ENCODE measurements around the gene GRIN1.
"Not testable (repeated sequence)": the region's sequence is repeated elsewhere in the genome, so short reads cannot be mapped to it uniquely, and the experiment has no call there.

GRIN1 gene

DNA sequence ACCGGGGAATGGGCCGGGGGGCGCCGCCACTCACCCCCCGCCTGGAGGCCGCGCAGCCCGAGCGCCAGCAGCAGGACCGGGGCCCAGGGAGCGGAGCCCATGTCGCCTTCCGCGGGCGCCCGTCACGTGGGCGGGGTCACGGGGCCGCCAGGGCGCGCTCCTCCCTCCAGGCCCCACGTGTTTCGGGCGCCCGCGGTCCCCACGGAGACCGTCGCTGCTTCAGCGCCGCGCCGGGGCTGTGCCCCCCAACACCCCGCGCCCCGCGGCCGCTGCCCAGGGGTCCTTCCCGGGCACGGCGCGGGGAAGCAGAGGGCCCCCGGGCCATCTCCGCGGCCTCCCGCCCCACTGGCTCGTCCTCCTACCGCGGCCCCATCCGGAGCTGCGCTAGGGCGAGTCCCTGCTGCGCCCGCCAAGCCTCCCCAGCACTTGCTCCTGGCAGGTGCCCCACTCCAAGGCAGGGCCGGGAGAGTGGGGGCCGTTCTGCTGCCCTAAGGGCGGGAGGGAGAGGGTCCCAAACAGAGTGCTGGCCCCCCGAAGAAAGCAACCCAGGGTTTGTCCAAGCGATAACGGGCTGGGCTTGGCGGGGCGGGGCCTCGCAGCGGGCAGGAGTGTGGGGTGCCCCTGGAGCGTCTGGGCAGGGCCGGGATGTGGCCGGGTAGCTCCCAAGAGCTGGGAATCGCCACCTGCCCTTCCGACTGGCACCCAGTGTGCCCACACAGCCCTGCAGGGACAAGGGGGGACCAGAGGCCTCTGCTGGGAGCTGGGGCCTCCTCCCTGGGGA, 24.2 kb upstream of the GRIN1 start, which contains the start of gene DPP7:
Gene DPP7, minus strand, starts transcription at position 121 of the 781 bp plus-strand sequence. Its CDS starts 20 bp downstream, at position 101.
- peak within 1 kb of the TSS; percentile 81 for H3K9ac ChIP-seq (ENCODE audit: insufficient read length)
- no peaks in the 10 kb centered on the region for H3K9me3 ChIP-seq (ENCODE audit: low read depth, low read length)
- peak within 1 kb of the TSS; percentile 87 for H3K4me3 ChIP-seq
- peak; percentile 29; the same call in 1 of the 2 replicates for TF ChIP-seq POLR2AphosphoS5 (IDR thresholded peaks at IDR 0.05; ENCODE audit: borderline replicate concordance, low read depth, low read length)
- TF ChIP-seq EZH2 (IDR thresholded peaks at IDR 0.05) = no peak
- DNase-seq (ENCODE audit: low read depth, low spot score) = no peak
- H3K36me3 ChIP-seq (ENCODE audit: insufficient read depth, low read length) = peaks cover 9% of the 10 kb centered on the region; the same call in 1 of the 2 replicates
- no peak within 1 kb of the TSS for H3K27ac ChIP-seq

GRCh38 chr9:137115394-137116026, 23.4 kb upstream of the GRIN1 start:
- Histone ChIP-seq H3K9ac (ENCODE audit: insufficient read length) (peak overlapping the region; percentile 81), H3K27ac (no peak overlapping the region)

DNA sequence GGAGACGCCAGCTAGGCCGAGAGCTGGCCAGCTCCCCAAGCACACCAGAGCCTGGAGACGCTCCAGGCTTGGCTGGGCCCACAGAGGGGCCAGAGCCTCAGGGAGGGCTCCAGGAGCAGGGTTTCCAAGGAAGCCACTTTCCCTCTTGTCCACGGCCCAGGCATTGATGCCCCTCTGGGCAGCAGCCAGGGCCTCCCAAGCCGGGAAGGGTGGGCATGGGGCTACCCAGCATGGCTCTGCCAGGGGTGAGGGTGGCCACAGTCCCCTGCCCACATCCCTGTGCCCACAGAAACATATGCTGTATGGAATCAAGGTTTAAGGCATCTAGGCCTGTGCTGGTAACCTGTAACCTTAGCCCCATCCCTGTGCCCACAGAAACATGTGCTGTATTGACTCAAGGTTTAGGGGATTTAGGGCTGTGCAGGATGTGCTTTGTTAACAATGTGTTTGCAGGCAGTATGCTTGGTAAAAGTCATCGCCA, 22.9 kb upstream of the GRIN1 start:
- no peak overlapping the region for H3K4me3 ChIP-seq
- no peaks in the 10 kb centered on the region for H3K9me3 ChIP-seq (ENCODE audit: low read depth, low read length)
- TF ChIP-seq EZH2 (IDR thresholded peaks at IDR 0.05) (no peak), FOXP2 (optimal IDR thresholded peaks at IDR 0.05; ENCODE audit: control extremely low read depth, extremely low read length, insufficient read depth) (no peak)
- H3K36me3 ChIP-seq (ENCODE audit: insufficient read depth, low read length) = peaks cover 9% of the 10 kb centered on the region; the same call in 1 of the 2 replicates
- no peak overlapping the region for H3K27ac ChIP-seq
- no peak for DNase-seq (ENCODE audit: low read depth, low spot score)
- no peak overlapping the region for H3K9ac ChIP-seq (ENCODE audit: insufficient read length)

More at GRCh38 chr9:137115394-137116026, 23.4 kb upstream of the GRIN1 start:
- Histone ChIP-seq H3K4me3 (no peak overlapping the region), H3K9me3 (ENCODE audit: low read depth, low read length) (no peaks in the 10 kb centered on the region), H3K36me3 (ENCODE audit: insufficient read depth, low read length) (peaks cover 9% of the 10 kb centered on the region; the same call in 1 of the 2 replicates)
- DNase-seq (ENCODE audit: low read depth, low spot score) = no peak
- TF ChIP-seq EZH2 (IDR thresholded peaks at IDR 0.05) = no peak
- TF ChIP-seq FOXP2 (optimal IDR thresholded peaks at IDR 0.05; ENCODE audit: control extremely low read depth, extremely low read length, insufficient read depth) = no peak
- TF ChIP-seq POLR2AphosphoS5 (IDR thresholded peaks at IDR 0.05; ENCODE audit: borderline replicate concordance, low read depth, low read length) = no peak

DNA sequence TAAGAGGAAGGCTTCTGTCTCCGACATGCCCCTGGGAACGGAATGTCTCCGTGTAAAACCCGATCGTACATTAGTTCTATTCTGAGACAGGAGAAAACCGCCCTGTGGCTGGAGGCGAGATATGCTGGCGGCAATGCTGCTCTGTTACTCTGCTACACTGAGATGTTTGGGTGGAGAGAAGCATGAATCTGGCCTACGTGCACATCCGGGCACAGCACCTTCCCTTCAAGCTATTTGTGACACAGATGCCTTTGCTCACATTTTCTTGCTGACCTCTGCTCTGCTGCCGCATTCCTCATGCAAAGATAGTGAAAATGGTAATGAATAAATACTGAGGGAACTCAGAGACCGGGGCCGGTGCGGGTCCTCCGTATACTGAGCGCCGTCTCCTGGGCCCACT, 22.2 kb upstream of the GRIN1 start:
- Histone ChIP-seq H3K9ac (ENCODE audit: insufficient read length) (no peak overlapping the region), H3K36me3 (ENCODE audit: insufficient read depth, low read length) (peaks cover 9% of the 10 kb centered on the region; the same call in 1 of the 2 replicates), H3K4me3 (no peak overlapping the region), H3K9me3 (ENCODE audit: low read depth, low read length) (no peaks in the 10 kb centered on the region), H3K27ac (0 out of 2 replicates have a peak overlapping the region, but pooled peaks have one; percentile 13)
- TF ChIP-seq EZH2 (IDR thresholded peaks at IDR 0.05) (no peak), POLR2AphosphoS5 (IDR thresholded peaks at IDR 0.05; ENCODE audit: borderline replicate concordance, low read depth, low read length) (no peak), FOXP2 (optimal IDR thresholded peaks at IDR 0.05; ENCODE audit: control extremely low read depth, extremely low read length, insufficient read depth) (no peak)
- DNase-seq (ENCODE audit: low read depth, low spot score) = no peak

- no peak for TF ChIP-seq EZH2 (IDR thresholded peaks at IDR 0.05)
- TF ChIP-seq POLR2AphosphoS5 (IDR thresholded peaks at IDR 0.05; ENCODE audit: borderline replicate concordance, low read depth, low read length) = no peak
- Histone ChIP-seq H3K9me3 (ENCODE audit: low read depth, low read length) (no peaks in the 10 kb centered on the region), H3K4me3 (no peak overlapping the region), H3K27ac (no peak overlapping the region), H3K9ac (ENCODE audit: insufficient read length) (no peak overlapping the region), H3K36me3 (ENCODE audit: insufficient read depth, low read length) (peaks cover 6% of the 10 kb centered on the region; the same call in 1 of the 2 replicates)
- DNase-seq (ENCODE audit: low read depth, low spot score) = no peak
Observed at GRCh38 chr9:137117269-137117731, 21.7 kb upstream of the GRIN1 start.

DNA sequence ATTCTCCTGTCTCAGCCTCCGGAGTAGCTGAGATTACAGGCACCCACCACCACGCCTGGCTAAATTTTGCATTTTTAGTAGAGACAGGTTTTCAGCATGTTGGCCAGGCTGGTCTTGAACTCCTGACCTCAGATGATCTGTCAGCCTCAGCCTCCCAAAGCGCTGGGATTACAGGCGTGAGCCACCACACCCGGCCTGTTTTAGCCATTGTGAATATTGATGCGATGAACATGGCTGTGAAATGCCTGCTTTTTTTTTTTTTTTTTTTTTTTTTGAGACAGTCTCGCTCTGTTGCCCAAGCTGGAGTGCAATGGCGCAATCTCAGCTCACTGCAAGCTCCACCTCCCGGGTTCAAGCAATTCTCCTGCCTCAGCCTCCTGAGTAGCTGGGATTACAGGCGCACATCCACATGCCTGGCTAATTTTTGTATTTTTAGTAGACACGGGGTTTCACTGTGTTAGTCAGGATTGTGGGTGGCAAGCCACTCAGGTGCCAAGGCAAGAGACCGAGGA, 20.8 kb upstream of the GRIN1 start:
- not testable (repeated sequence) for DNase-seq (ENCODE audit: low read depth, low spot score); H3K9ac ChIP-seq (ENCODE audit: insufficient read length); H3K9me3 ChIP-seq (ENCODE audit: low read depth, low read length); H3K27ac ChIP-seq; H3K4me3 ChIP-seq; H3K36me3 ChIP-seq (ENCODE audit: insufficient read depth, low read length)

DNA sequence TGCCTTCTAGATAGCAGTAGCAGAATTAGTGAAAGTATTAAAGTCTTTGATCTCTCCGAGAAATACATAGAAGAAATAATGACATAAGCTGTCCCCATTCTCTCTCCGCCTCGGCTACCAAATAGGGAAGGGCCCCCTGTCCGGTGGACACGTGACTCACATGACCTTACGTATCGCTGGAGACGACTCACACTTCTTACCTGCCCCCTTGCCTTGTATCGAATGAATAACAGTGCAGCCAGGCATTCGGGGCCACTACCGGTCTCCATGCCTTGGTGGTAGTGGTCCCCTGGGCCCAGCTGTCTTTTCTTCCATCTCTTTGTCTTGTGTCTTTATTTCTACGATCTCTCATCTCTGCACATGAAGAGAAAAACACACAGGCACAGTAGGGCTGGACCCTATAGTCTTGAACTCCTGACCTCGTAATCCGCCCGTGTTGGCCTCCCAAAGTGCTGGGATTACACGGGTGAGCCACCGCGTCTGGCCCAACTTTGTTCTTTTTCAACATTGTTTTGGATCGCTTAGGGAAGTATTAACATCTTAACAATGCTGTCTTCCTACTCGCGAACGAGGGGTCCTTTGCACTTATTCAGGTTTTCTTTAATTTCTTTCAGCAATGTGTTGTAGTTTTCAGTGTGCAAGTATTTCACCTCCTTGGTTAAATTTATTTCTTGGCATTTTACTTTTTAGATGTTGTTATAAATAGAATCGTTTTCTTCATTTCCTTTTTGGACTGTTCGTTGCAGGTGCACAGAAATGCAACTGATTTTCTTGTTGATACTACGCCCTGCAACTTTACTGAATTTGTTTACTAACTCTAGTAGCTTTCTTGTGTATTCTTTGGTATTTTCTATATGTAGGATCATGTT, 16.8 kb upstream of the GRIN1 start:
- not testable (repeated sequence) for H3K4me3 ChIP-seq; DNase-seq (ENCODE audit: low read depth, low spot score); H3K9me3 ChIP-seq (ENCODE audit: low read depth, low read length); H3K9ac ChIP-seq (ENCODE audit: insufficient read length); H3K36me3 ChIP-seq (ENCODE audit: insufficient read depth, low read length)
- peak overlapping the region; percentile 2; the same call in 1 of the 2 replicates for H3K27ac ChIP-seq

- H3K36me3 ChIP-seq (ENCODE audit: insufficient read depth, low read length); H3K4me3 ChIP-seq; H3K9me3 ChIP-seq (ENCODE audit: low read depth, low read length); DNase-seq (ENCODE audit: low read depth, low spot score); H3K9ac ChIP-seq (ENCODE audit: insufficient read length): not testable (repeated sequence)
- peak overlapping the region; percentile 2; the same call in 1 of the 2 replicates for H3K27ac ChIP-seq
Observed at GRCh38 chr9:137122796-137123467, 16.0 kb upstream of the GRIN1 start.
